ENCODE measurements around the gene BHMT2.

The BHMT2 gene

GRCh38 chr5:79055017-79055416, 14.6 kb upstream of the BHMT2 start:
- Histone ChIP-seq H3F3A (ENCODE audit: low read depth) (no peaks in the 10 kb centered on the region), H4K20me1 (ENCODE audit: insufficient read depth, low read length, poor library complexity, severe bottlenecking) (no peaks in the 10 kb centered on the region), H3K4me2 (ENCODE audit: low read depth, low read length, poor library complexity, severe bottlenecking) (no peak overlapping the region), H3K79me2 (ENCODE audit: insufficient read depth, low read length) (no peaks in the 10 kb centered on the region), H3K36me3 (ENCODE audit: insufficient read depth, low read length) (no peaks in the 10 kb centered on the region), H3K4me3 (ENCODE audit: low read length, poor library complexity, severe bottlenecking) (no peak overlapping the region), H3K9me3 (ENCODE audit: insufficient read depth, low read depth, low read length) (no peaks in the 10 kb centered on the region), H3K9me2 (replicated peaks; ENCODE audit: low read depth, low read length) (no peaks in the 10 kb centered on the region), H2AFZ (ENCODE audit: low read length) (no peak overlapping the region), H3K4me1 (ENCODE audit: insufficient read depth, low read length, poor library complexity, severe bottlenecking) (no peaks in the 10 kb centered on the region), H3K27me3 (ENCODE audit: insufficient read depth, low read length, poor library complexity, severe bottlenecking) (no peaks in the 10 kb centered on the region), H3K9ac (ENCODE audit: low read depth, low read length, poor library complexity, severe bottlenecking) (no peak overlapping the region)
- TF ChIP-seq CTCF (conservative IDR thresholded peaks at IDR 0.05; ENCODE audit: low read length) (no peak), EZH2phosphoT487 (IDR thresholded peaks at IDR 0.05; ENCODE audit: borderline replicate concordance) (no peak)

GRCh38 chr5:79056847-79057246, 12.7 kb upstream of the BHMT2 start:
- Histone ChIP-seq H3K4me2 (ENCODE audit: low read depth, low read length, poor library complexity, severe bottlenecking) (no peak overlapping the region), H3K27me3 (ENCODE audit: insufficient read depth, low read length, poor library complexity, severe bottlenecking) (no peaks in the 10 kb centered on the region), H3K4me3 (ENCODE audit: low read length, poor library complexity, severe bottlenecking) (no peak overlapping the region), H4K20me1 (ENCODE audit: insufficient read depth, low read length, poor library complexity, severe bottlenecking) (no peaks in the 10 kb centered on the region), H3F3A (ENCODE audit: low read depth) (no peaks in the 10 kb centered on the region), H3K36me3 (ENCODE audit: insufficient read depth, low read length) (no peaks in the 10 kb centered on the region), H3K9me3 (ENCODE audit: insufficient read depth, low read depth, low read length) (no peaks in the 10 kb centered on the region), H3K79me2 (ENCODE audit: insufficient read depth, low read length) (no peaks in the 10 kb centered on the region), H3K9me2 (replicated peaks; ENCODE audit: low read depth, low read length) (no peaks in the 10 kb centered on the region), H3K9ac (ENCODE audit: low read depth, low read length, poor library complexity, severe bottlenecking) (no peak overlapping the region), H2AFZ (ENCODE audit: low read length) (no peak overlapping the region), H3K4me1 (ENCODE audit: insufficient read depth, low read length, poor library complexity, severe bottlenecking) (no peaks in the 10 kb centered on the region)
- no peak for TF ChIP-seq CTCF (conservative IDR thresholded peaks at IDR 0.05; ENCODE audit: low read length)
- TF ChIP-seq EZH2phosphoT487 (IDR thresholded peaks at IDR 0.05; ENCODE audit: borderline replicate concordance): no peak

- Histone ChIP-seq H3K4me2 (ENCODE audit: low read depth, low read length, poor library complexity, severe bottlenecking) (no peak overlapping the region), H2AFZ (ENCODE audit: low read length) (no peak overlapping the region), H3K9me2 (replicated peaks; ENCODE audit: low read depth, low read length) (no peaks in the 10 kb centered on the region), H3K36me3 (ENCODE audit: insufficient read depth, low read length) (no peaks in the 10 kb centered on the region), H3K4me3 (ENCODE audit: low read length, poor library complexity, severe bottlenecking) (no peak overlapping the region), H4K20me1 (ENCODE audit: insufficient read depth, low read length, poor library complexity, severe bottlenecking) (no peaks in the 10 kb centered on the region), H3K79me2 (ENCODE audit: insufficient read depth, low read length) (no peaks in the 10 kb centered on the region), H3K9ac (ENCODE audit: low read depth, low read length, poor library complexity, severe bottlenecking) (no peak overlapping the region), H3K27me3 (ENCODE audit: insufficient read depth, low read length, poor library complexity, severe bottlenecking) (no peaks in the 10 kb centered on the region), H3K9me3 (ENCODE audit: insufficient read depth, low read depth, low read length) (no peaks in the 10 kb centered on the region), H3F3A (ENCODE audit: low read depth) (no peaks in the 10 kb centered on the region), H3K4me1 (ENCODE audit: insufficient read depth, low read length, poor library complexity, severe bottlenecking) (no peaks in the 10 kb centered on the region)
- no peak for TF ChIP-seq CTCF (conservative IDR thresholded peaks at IDR 0.05; ENCODE audit: low read length)
- no peak for TF ChIP-seq EZH2phosphoT487 (IDR thresholded peaks at IDR 0.05; ENCODE audit: borderline replicate concordance)
These were observed 9.9 kb upstream of the BHMT2 start for GRCh38 chr5:79059674-79060073.
